Stimulated activated CD4-positive, alpha-beta T cell treated with anti-CD3 and anti-CD28 coated beads, Interleukin-15, amount 100 ng/mL, for 48 hours (primary cell): ENCODE measurements around the gene CDH3.

Experiments
- DNase-seq, 2 donors: peaks; one replicate each; pipeline ENCODE4 v3.0.0-alpha.2; 2020; ENCODE audit warnings: low read depth in 2 of 2

Gene CDH3

DNA sequence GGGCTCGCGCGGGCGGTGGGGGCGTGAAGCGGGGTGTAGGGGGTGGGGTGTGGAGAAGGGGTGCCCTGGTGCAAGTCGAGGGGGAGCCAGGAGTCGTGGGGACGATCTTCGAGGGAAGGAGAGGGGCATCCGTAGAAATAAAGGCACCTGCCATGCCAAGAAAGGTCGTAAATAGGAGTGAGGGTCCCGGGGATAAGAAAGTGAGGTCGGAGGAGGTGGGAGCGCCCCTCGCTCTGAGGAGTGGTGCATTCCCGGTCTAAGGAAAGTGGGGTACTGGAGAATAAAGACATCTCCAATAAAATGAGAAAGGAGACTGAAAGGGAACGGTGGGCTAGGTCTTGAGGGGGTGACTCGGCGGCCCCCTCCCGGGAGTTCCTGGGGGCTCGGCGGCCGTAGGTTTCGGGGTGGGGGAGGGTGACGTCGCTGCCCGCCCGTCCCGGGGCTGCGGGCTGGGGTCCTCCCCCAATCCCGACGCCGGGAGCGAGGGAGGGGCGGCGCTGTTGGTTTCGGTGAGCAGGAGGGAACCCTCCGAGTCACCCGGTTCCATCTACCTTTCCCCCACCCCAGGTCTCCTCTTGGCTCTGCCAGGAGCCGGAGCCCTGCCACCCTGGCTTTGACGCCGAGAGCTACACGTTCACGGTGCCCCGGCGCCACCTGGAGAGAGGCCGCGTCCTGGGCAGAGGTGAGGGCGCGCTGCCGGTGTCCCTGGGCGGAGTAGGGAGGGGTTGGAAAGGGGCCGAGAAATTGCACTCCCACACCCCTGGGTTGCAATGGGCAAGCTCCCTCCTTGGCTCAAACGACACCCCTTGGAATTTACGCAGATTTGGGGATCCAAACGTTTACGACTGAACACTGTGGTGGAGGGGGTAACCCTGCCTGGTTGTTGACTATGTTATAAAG is 92.9 kb downstream of the CDH3 start:
- DNase-seq, result no peak

DNA sequence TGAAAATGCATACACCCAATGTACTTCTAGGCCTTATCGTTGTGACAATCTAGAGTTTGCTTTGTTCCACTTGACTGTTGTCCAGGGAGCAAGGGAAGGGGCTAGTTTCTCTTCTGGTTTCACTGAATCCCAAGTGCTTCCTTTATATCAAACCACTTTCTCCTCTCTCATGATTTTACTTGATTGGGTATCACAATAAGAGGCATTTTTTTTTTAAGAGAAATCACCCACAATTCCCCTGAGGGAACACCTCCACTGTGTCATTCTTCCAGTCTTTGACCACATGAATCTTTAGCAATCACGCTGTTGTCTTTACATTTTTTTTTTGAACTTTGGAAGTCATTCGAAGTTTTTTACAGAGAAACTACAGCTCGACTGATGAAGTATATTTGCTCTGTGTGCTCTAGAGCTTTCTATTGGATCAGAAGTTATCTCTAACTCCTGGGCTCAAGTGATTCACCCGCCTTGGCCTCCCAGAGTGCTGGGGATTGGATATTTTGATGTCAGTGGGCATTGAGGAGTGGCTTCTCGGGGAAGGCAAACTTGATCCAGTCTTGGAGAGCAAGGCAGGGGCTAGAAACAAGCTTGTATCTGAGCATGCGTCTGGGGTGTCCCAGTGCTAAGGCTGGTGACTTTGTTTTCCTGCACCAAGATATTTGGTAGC is 95.0 kb downstream of the CDH3 start:
- DNase-seq, result no peak

DNA sequence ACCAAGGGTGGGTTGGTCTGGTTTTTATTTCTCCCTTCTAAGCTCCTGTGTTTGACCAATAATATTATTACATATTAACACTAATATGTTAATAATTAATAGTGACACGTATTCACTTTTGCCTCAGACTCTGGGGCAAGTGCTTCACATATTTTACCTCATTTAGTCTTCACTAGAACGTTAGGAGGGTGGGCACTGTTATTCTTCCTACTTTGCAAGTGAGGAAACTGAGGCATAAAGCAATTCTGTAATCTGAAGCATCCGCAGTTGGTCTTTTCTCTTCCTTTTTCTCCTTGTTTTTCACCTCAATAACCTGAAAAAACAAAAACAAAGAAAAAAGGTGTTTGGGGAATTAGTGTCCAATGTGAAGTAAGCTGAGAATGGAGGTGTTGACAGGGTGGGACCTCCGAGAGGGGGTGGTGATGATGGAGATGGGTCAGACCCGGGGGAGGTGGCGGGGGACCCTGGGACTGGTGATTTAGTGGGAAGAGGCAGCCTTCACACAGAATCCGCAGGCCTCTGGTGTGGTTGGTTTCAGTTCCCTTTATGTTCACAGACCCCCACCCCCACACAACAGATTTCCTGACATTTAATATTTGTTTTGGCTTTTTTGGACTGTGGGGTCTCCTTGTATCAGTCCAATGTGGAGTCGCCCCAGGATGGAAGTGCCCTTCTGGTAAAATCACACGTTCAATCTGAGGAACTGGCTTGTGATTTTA is 95.7 kb downstream of the CDH3 start:
- DNase-seq, result no peak

DNA sequence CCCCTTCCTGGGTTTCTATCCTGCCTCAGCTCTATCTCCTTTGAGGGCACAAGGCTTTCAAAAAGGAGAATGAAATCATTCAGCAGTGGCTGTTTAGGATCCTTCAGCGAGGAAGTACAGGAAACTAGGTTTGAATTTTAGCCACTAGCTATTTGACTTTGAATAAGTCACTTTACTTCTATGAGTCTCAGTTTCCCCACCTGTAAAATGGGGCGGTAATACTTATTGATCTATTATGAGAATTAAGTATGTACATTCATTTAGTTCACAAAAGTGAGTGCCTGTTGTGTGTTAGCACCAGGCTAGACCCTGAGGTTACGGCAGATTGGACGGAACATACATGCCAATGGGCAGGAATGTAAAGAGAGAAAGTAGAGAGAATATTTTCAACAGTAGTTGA is 98.6 kb downstream of the CDH3 start:
- no peak for DNase-seq

DNA sequence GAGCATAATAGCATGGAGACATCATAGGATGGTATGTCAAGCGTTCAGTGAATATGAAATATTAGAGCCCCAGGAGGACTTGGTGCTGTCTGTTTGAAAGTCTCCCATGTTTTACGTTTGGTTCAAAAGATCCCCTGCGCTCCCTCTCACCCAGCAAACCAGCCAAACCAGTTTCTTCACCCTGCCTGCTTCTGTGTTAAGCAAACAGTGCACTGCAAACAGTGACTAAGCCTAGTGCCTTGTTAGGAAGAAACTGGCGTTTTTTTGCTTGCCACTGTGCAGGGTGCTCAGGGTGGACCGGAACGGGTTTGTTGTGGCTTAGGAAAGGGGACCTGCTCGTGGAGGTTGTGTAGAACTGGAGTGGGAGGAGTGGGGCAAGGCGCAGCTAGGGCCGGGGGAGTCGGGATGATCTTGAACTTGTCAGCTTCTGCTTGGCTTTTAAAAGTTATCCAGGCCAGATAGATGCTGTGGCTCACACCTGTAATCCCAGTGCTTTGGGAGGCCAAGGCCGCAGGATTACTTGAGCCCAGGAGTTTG is 99.7 kb downstream of the CDH3 start:
- no peak for DNase-seq

DNA sequence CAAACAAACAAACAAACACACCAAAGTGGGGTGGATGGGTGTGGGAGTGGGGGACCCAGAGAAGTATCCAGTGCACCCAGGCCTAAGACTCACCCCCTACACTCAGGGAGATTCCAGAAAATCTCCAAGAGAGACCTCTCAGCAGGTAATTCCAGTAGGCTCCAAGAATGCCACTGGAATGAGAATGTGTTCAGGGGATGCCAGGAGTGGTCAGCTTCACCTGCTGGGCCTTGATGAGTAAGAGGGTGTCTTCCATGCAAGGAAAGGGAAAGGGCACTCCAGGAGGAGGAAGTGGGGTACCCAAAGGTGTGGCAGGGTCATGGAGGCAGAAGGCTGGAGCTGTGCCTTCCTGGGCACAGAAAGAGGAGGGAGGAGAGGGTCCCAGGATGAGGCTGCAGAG is 101.8 kb downstream of the CDH3 start:
- no peak for DNase-seq

DNA sequence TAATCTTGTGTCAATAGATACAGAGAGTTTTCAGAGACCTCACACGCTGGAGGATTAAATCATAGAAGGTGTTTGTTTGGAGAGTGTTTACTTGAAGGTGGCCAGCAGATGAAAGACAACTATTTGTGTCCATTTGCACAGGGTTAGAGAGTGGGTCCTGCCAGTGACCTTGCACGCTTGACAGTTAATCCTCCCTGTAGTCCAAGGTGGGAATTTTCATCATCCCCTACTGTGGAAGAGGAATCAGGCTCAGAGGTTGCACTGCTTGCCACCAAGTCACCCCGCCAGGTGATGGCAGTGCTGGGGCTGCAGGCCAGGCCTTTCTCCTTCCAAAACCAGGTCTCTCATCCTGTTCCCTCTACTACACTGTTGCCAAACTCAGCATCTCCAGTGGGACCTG is 104.3 kb downstream of the CDH3 start:
- no peak for DNase-seq
